Endothelial cell of umbilical vein (primary cell): ENCODE results near the gene ELMO1. TPM values are rescaled to one million over a fixed set of nuclear protein-coding genes. Genes with fewer than 3 reads are reported as not detected.

ENCODE experiments used
- BruUV-seq: library from RNA; stranded (reverse); fragments of 400-500 nt; replicated peaks from 2 replicates; lab custom pipeline; 2021; lab: Mats Ljungman, UMichigan
- CTCF ChIA-PET: fragments of 300-600, 350-600 bp; sonication (Branson Sonifier 250); formaldehyde crosslinking; loops from one replicate; lab custom pipeline; 2021; ENCODE audit warnings: antibody characterized with exemption, inconsistent platforms; lab: Charles Lee
- POLR2A ChIA-PET: fragments of 300-600, 350-600 bp; sonication (Branson Sonifier 250); formaldehyde crosslinking; loops from one replicate; lab custom pipeline; 2021; ENCODE audit warnings: antibody characterized with exemption, inconsistent platforms; lab: Charles Lee
- DNase-seq: peaks from one replicate; pipeline ENCODE4 v3.0.0-alpha.2; 2011; ENCODE audit warnings: low read depth, low spot score
- FAIRE-seq: peaks from 2 replicates; lab custom pipeline; 2011; peaks lifted over from hg19 to GRCh38; lab: Jason Lieb, UNC
- H2AFZ ChIP-seq: 2 replicates; pipeline ENCODE4 v1.6.0; 2012; ENCODE audit warnings: low read depth, low read length, control low read depth, inconsistent platforms
- H3K27ac ChIP-seq: 2 replicates; pipeline ENCODE4 v1.5.1; 2011; ENCODE audit warnings: low read depth, mild to moderate bottlenecking, control low read depth, low read length, moderate library complexity; ENCODE audit not compliant: insufficient read depth
- H3K27me3 ChIP-seq, 2 experiments: 2 replicates each; pipeline versions ENCODE4 v1.6.0 to v1.6.1; 2011; ENCODE audit warnings: low read length in 2 of 2, mixed read lengths in 1 of 2; ENCODE audit not compliant: control insufficient read depth in 2 of 2, insufficient read depth in 2 of 2
- H3K36me3 ChIP-seq, 2 experiments: 2 replicates in 1 of 2; 3 replicates in 1 of 2; pipeline ENCODE4 v1.5.1; 2011; ENCODE audit warnings: low read length in 2 of 2, mild to moderate bottlenecking in 1 of 2, moderate library complexity in 1 of 2; ENCODE audit not compliant: control insufficient read depth in 2 of 2, insufficient read depth in 2 of 2; ENCODE audit errors: extremely low read depth in 1 of 2
- H3K4me1 ChIP-seq: 3 replicates; pipeline ENCODE4 v1.5.1; 2011; ENCODE audit warnings: mild to moderate bottlenecking, low read length; ENCODE audit not compliant: control insufficient read depth, insufficient read depth; ENCODE audit errors: extremely low read depth
- H3K4me2 ChIP-seq: 2 replicates; pipeline ENCODE4 v1.6.1; 2011; ENCODE audit warnings: low read length, control low read depth, mixed read lengths; ENCODE audit not compliant: insufficient read depth
- H3K4me3 ChIP-seq, 3 experiments: fragments of 200-600 bp in 1 of 3; sonication (generic), shearing (Covaris generic) in 1 of 3; replicated peaks in 1 of 3; 2 replicates each; pipeline ENCODE4 v1.5.1; 2011 to 2016; ENCODE audit warnings: control low read depth in 3 of 3, low read length in 3 of 3, mild to moderate bottlenecking in 2 of 3, inconsistent platforms in 1 of 3, low read depth in 1 of 3, moderate library complexity in 1 of 3; ENCODE audit not compliant: insufficient read depth in 1 of 3
- H3K79me2 ChIP-seq: 2 replicates; pipeline ENCODE4 v1.6.0; 2012; ENCODE audit warnings: low read length, inconsistent platforms; ENCODE audit not compliant: control insufficient read depth, insufficient read depth
- H3K9ac ChIP-seq: replicated peaks from 2 replicates; pipeline ENCODE3; 2011; ENCODE audit warnings: low read length, control low read depth; ENCODE audit not compliant: insufficient read depth; ENCODE audit errors: extremely low read depth
- H3K9me1 ChIP-seq: replicated peaks from 3 replicates; pipeline ENCODE4 v1.6.0; 2011; ENCODE audit warnings: mild to moderate bottlenecking, low read length; ENCODE audit not compliant: control insufficient read depth, insufficient read depth; ENCODE audit errors: extremely low read depth
- H3K9me3 ChIP-seq: replicated peaks from 2 replicates; pipeline ENCODE4 v1.5.1; 2012; ENCODE audit warnings: low read length, inconsistent platforms; ENCODE audit not compliant: control insufficient read depth, insufficient read depth
- H4K20me1 ChIP-seq: replicated peaks from 2 replicates; pipeline ENCODE3; 2011; ENCODE audit warnings: mild to moderate bottlenecking, low read length; ENCODE audit not compliant: control insufficient read depth, insufficient read depth; ENCODE audit errors: extremely low read depth
- EZH2 ChIP-seq: IDR thresholded peaks from 2 replicates; pipeline ENCODE4 v1.6.1; 2012; ENCODE audit warnings: borderline replicate concordance, low read depth, mild to moderate bottlenecking, moderate library complexity, low read length, inconsistent platforms; ENCODE audit not compliant: severe bottlenecking
- FOS ChIP-seq: IDR thresholded peaks from 2 replicates; pipeline ENCODE4 v1.6.1; 2011; ENCODE audit warnings: mild to moderate bottlenecking, low read length, moderate library complexity, borderline replicate concordance; ENCODE audit not compliant: insufficient read depth
- GATA2 ChIP-seq: IDR thresholded peaks from 2 replicates; pipeline ENCODE4 v1.7.0; 2011; ENCODE audit warnings: low read depth, mild to moderate bottlenecking, moderate library complexity, mixed read lengths, low read length; ENCODE audit not compliant: insufficient read length, insufficient read depth
- JUN ChIP-seq: IDR thresholded peaks from 2 replicates; pipeline ENCODE4 v1.6.1; 2011; ENCODE audit warnings: borderline replicate concordance, low read depth; ENCODE audit not compliant: insufficient read length, insufficient read depth
- MYC ChIP-seq: IDR thresholded peaks from one replicate; pipeline ENCODE4 v1.6.1; 2011; ENCODE audit warnings: mild to moderate bottlenecking, low read depth, low read length
- POLR2A ChIP-seq: IDR thresholded peaks from 2 replicates; pipeline ENCODE4 v1.6.1; 2012; ENCODE audit warnings: low read depth, mild to moderate bottlenecking, control low read depth, low read length
- POLR2AphosphoS5 ChIP-seq: IDR thresholded peaks from 2 replicates; pipeline ENCODE4 v1.6.1; 2012; ENCODE audit warnings: low read depth, mild to moderate bottlenecking, control low read depth, low read length, moderate library complexity; ENCODE audit not compliant: insufficient read depth
- dilution Hi-C: fragments of 300-500 bp; cut with MboI; formaldehyde crosslinking; loops from one replicate; pipeline ENCODE4 v1.15.0; 2019; ENCODE audit warnings: low sequenced_read_pairs; ENCODE audit not compliant: extremely low pct_ligation_motif_present
- intact Hi-C: fragments of 100-400 bp; cut with micrococcal nuclease; formaldehyde crosslinking; loops from one replicate; pipeline ENCODE4 v1.10.0; 2022
- polyA plus RNA-seq, 4 experiments: library from polyadenylated mRNA; depleted of rRNA in 3 of 4; stranded (reverse) in 3 of 4; unstranded in 1 of 4; fragments of >200 nt; gene quantifications; 2 replicates each; pipeline versions ENCODE4 v1.2.1 to v1.2.3, GENCODE V29; 2011 to 2012; ENCODE audit warnings: missing spikeins in 1 of 4
- total RNA-seq: library from RNA; stranded (reverse); gene quantifications from 2 replicates; pipeline ENCODE4 v1.2.3, GENCODE V29; 2021
- TF ChIP-seq, protein P1 (sequence below): IDR thresholded peaks from 2 replicates; pipeline ENCODE4 v1.6.1; 2011; ENCODE audit not compliant: insufficient read depth, insufficient read length
- TF ChIP-seq, protein P2 (sequence below), 2 donors: IDR thresholded peaks; 1 replicate in 1 of 2; 2 replicates in 1 of 2; pipeline ENCODE4 v1.5.1; 2011; ENCODE audit warnings: low read length in 2 of 2, mild to moderate bottlenecking in 2 of 2, moderate library complexity in 2 of 2, control low read depth in 1 of 2, inconsistent platforms in 1 of 2, low read depth in 1 of 2; ENCODE audit not compliant: insufficient read depth in 1 of 2; ENCODE audit errors: extremely low read depth in 1 of 2

The ELMO1 gene
- total and polyA plus RNA-seq, 2 donors (not counting 3 experiments of a cell fraction or from before 2014, with no cell fraction given): 17.0 to 30.6 TPM

DNA sequence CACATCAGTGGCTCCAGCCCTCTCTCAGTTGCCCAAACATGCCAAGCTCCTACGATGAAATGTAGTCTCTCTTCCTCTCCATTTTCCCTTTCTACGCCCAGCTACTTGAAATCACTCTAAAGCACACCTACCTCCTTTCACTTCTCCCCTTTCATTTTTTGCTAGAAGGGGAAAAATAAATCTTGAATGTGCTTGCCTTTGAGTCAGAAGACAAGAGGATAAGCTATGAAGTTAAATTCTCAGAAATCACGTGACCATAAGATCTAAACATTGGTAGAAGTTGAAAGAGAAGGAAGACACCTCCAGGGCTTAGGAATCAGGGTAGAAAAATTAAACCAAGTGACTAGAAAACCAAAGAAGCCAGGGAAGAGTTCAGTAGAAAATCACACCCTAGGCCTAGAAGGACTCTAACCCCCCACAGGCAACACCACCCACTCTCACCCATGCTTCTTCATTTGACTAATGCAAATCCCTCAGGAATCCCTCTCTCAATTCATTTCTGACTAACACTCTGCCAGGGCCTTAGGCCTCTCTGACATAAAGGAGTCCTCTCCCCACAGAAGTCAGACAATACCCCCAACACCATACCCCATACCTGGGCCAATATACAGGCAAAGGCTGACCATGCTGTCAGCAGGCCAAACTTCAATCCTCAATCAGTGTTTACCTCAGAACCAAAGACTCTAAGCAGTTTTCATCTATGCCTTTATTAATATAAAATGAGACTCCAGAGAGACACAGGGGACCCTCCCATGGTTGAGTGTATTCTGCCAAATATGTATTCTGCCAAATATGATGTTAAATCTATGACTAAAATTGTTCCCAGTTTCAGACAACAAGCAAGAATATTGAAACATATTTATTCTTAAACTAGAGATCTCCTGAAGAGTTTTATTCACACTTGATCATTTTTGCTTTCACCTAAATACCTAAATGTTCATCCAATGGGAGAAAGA, 84.8 kb downstream of the ELMO1 start:
- Histone ChIP-seq H3K27ac (no peak overlapping the region), H3K4me3 (no peak overlapping the region), H3K9me1 (no peaks in the 10 kb centered on the region), H3K4me1 (no peaks in the 10 kb centered on the region), H4K20me1 (no peaks in the 10 kb centered on the region), H3K36me3 (no peaks in the 10 kb centered on the region), H3K9me3 (no peaks in the 10 kb centered on the region), H3K79me2 (no peaks in the 10 kb centered on the region), H2AFZ (no peak overlapping the region), H3K27me3 (no peaks in the 10 kb centered on the region), H3K4me2 (no peak overlapping the region), H3K9ac (no peak overlapping the region)
- no peak for TF ChIP-seq POLR2AphosphoS5
- no peak for TF ChIP-seq POLR2A
- ChIA-PET POLR2A (no interaction called here), CTCF (no interaction called here)
- BruUV-seq: no TSS peak
- intact Hi-C loops: no loop called here
- no peak for FAIRE-seq
- DNase-seq: no peak
- dilution Hi-C loops: no loop called here

- dilution Hi-C loops (no loop called here), intact Hi-C loops (no loop called here)
- no peaks in the 10 kb centered on the region for H3K9me1 ChIP-seq
- DNase-seq (no peak), FAIRE-seq (no peak)
- no peak overlapping the region for H3K9ac ChIP-seq
- H3K36me3 ChIP-seq: no peaks in the 10 kb centered on the region
- H3K79me2 ChIP-seq: no peaks in the 10 kb centered on the region
- no peak overlapping the region for H2AFZ ChIP-seq
- no peaks in the 10 kb centered on the region for H3K9me3 ChIP-seq
- no peaks in the 10 kb centered on the region for H3K4me1 ChIP-seq
- no peak overlapping the region for H3K4me2 ChIP-seq
- POLR2A ChIA-PET: no interaction called here
- H3K27me3 ChIP-seq: no peaks in the 10 kb centered on the region
- no peak for TF ChIP-seq POLR2A
- TF ChIP-seq, protein P1, sequence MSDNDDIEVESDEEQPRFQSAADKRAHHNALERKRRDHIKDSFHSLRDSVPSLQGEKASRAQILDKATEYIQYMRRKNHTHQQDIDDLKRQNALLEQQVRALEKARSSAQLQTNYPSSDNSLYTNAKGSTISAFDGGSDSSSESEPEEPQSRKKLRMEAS: no peak
- TF ChIP-seq GATA2: no peak
- TF ChIP-seq, protein P2, sequence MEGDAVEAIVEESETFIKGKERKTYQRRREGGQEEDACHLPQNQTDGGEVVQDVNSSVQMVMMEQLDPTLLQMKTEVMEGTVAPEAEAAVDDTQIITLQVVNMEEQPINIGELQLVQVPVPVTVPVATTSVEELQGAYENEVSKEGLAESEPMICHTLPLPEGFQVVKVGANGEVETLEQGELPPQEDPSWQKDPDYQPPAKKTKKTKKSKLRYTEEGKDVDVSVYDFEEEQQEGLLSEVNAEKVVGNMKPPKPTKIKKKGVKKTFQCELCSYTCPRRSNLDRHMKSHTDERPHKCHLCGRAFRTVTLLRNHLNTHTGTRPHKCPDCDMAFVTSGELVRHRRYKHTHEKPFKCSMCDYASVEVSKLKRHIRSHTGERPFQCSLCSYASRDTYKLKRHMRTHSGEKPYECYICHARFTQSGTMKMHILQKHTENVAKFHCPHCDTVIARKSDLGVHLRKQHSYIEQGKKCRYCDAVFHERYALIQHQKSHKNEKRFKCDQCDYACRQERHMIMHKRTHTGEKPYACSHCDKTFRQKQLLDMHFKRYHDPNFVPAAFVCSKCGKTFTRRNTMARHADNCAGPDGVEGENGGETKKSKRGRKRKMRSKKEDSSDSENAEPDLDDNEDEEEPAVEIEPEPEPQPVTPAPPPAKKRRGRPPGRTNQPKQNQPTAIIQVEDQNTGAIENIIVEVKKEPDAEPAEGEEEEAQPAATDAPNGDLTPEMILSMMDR (IDR thresholded peaks at IDR 0.05; ENCODE audit: extremely low read depth in 1 of 2, insufficient read depth in 1 of 2, low read depth in 1 of 2, low read length in 2 of 2): no peak
- TF ChIP-seq FOS: no peak
- no peak for TF ChIP-seq POLR2AphosphoS5
- TF ChIP-seq MYC: no peak
- TF ChIP-seq JUN: no peak
- no peak for TF ChIP-seq EZH2
- no peak overlapping the region for H3K4me3 ChIP-seq
- H4K20me1 ChIP-seq: no peaks in the 10 kb centered on the region
- no peak overlapping the region for H3K27ac ChIP-seq
- BruUV-seq: no TSS peak
- CTCF ChIA-PET: interaction anchor here (1.4 kb wide), 1 partner anchor 132 kb away, joined by 3 read pairs; no protein-coding TSS in a partner anchor
Measured at GRCh38 chr7:37362802-37363201, 85.9 kb downstream of the ELMO1 start.
